ENCODE measurements around the gene DNAJC8.

The DNAJC8 gene

GRCh38 chr1:28248273-28249012, 15.6 kb upstream of the DNAJC8 start:
- H3K4me1 Mint-ChIP-seq, result peaks cover 46% of the 10 kb centered on the region
- no peaks in the 10 kb centered on the region for H3K36me3 Mint-ChIP-seq (ENCODE audit: low read depth)
- peak overlapping the region; percentile 92 to 97 (median 94) for H3K27ac Mint-ChIP-seq
- peak; percentile 85 to 94 (median 93) for TF ChIP-seq CTCF (IDR thresholded peaks at IDR 0.05; ENCODE audit: unreplicated experiment in 3 of 3)
- H3K4me3 Mint-ChIP-seq, result peak overlapping the region; percentile 62 to 85 (median 63)
- no peaks in the 10 kb centered on the region for H3K27me3 Mint-ChIP-seq (ENCODE audit: low read depth)
- no peaks in the 10 kb centered on the region for H3K9me3 Mint-ChIP-seq

GRCh38 chr1:28247612-28248272, 14.9 kb upstream of the DNAJC8 start:
- H3K4me1 Mint-ChIP-seq, result peaks cover 46% of the 10 kb centered on the region
- no peak for TF ChIP-seq CTCF (IDR thresholded peaks at IDR 0.05; ENCODE audit: unreplicated experiment in 3 of 3)
- no peaks in the 10 kb centered on the region for H3K9me3 Mint-ChIP-seq
- H3K27me3 Mint-ChIP-seq (ENCODE audit: low read depth), result no peaks in the 10 kb centered on the region
- H3K36me3 Mint-ChIP-seq (ENCODE audit: low read depth), result no peaks in the 10 kb centered on the region
- peak overlapping the region; percentile 85 to 93 (median 85) for H3K4me3 Mint-ChIP-seq
- peak overlapping the region; percentile 92 to 97 (median 94) for H3K27ac Mint-ChIP-seq

GRCh38 chr1:28246427-28246832, 13.6 kb upstream of the DNAJC8 start:
- TF ChIP-seq CTCF (IDR thresholded peaks at IDR 0.05; ENCODE audit: unreplicated experiment in 3 of 3), result no peak
- Mint-ChIP-seq H3K4me3 (peak overlapping the region; percentile 85 to 93 (median 85)), H3K27me3 (ENCODE audit: low read depth) (no peaks in the 10 kb centered on the region), H3K27ac (peak overlapping the region; percentile 92 to 97 (median 94)), H3K4me1 (peaks cover 46% of the 10 kb centered on the region), H3K36me3 (ENCODE audit: low read depth) (no peaks in the 10 kb centered on the region), H3K9me3 (no peaks in the 10 kb centered on the region)

GRCh38 chr1:28244549-28245251, 11.9 kb upstream of the DNAJC8 start:
- Mint-ChIP-seq H3K9me3 (no peaks in the 10 kb centered on the region), H3K27me3 (ENCODE audit: low read depth) (no peaks in the 10 kb centered on the region), H3K4me3 (peak overlapping the region; percentile 33 to 81 (median 51)), H3K4me1 (peaks cover 50% of the 10 kb centered on the region), H3K36me3 (ENCODE audit: low read depth) (no peaks in the 10 kb centered on the region), H3K27ac (peak overlapping the region; percentile 90 to 98 (median 95))
- TF ChIP-seq CTCF (IDR thresholded peaks at IDR 0.05; ENCODE audit: unreplicated experiment in 3 of 3), result no peak

GRCh38 chr1:28243685-28244311, 11.0 kb upstream of the DNAJC8 start:
- no peaks in the 10 kb centered on the region for H3K27me3 Mint-ChIP-seq (ENCODE audit: low read depth)
- no peaks in the 10 kb centered on the region for H3K9me3 Mint-ChIP-seq
- H3K4me3 Mint-ChIP-seq, result peak overlapping the region; percentile 57 to 74 (median 69)

More at GRCh38 chr1:28243685-28244311, 11.0 kb upstream of the DNAJC8 start:
- H3K27ac Mint-ChIP-seq, result peak overlapping the region; percentile 90 to 98 (median 95)
- peaks cover 41% of the 10 kb centered on the region for H3K4me1 Mint-ChIP-seq
- peaks cover 3% of the 10 kb centered on the region for H3K36me3 Mint-ChIP-seq (ENCODE audit: low read depth)
- no peak for TF ChIP-seq CTCF (IDR thresholded peaks at IDR 0.05; ENCODE audit: unreplicated experiment in 3 of 3)

Data from nephron (organoid).